ENCODE results near the gene CHADL.

Gene CHADL

DNA sequence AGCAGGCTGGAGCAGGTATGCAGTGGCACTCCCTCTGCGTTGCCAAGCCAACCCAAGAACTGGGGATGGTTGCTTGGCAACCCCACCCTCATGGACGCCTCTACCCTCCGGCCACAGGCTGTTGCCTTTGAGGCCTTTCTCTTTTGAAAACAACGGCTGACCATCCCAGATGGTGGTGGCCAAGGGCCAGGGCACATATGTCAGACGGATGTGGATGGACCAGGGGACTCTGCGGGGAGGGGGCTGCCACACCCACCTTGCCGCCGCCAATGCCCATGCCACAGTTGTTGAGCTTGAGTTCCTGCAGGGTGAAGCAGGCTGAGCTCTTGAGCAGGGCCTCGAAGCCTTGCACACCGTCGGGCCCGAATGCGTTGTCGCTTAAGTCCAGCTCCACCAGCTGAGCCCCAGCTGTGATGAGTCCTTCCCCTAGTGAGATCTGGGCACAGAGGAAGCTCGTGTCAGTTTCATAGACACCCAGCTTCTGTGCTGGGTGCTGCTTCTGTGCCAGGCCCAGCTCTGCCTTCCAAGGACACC, 23.7 kb upstream of the CHADL start:
- TF ChIP-seq, protein P1, sequence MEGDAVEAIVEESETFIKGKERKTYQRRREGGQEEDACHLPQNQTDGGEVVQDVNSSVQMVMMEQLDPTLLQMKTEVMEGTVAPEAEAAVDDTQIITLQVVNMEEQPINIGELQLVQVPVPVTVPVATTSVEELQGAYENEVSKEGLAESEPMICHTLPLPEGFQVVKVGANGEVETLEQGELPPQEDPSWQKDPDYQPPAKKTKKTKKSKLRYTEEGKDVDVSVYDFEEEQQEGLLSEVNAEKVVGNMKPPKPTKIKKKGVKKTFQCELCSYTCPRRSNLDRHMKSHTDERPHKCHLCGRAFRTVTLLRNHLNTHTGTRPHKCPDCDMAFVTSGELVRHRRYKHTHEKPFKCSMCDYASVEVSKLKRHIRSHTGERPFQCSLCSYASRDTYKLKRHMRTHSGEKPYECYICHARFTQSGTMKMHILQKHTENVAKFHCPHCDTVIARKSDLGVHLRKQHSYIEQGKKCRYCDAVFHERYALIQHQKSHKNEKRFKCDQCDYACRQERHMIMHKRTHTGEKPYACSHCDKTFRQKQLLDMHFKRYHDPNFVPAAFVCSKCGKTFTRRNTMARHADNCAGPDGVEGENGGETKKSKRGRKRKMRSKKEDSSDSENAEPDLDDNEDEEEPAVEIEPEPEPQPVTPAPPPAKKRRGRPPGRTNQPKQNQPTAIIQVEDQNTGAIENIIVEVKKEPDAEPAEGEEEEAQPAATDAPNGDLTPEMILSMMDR (IDR thresholded peaks at IDR 0.05; ENCODE audit: low read length): no peak
- TF ChIP-seq EZH2phosphoT487 (IDR thresholded peaks at IDR 0.05; ENCODE audit: low read length) (no peak), EZH2 (optimal IDR thresholded peaks at IDR 0.05; ENCODE audit: low read depth, low read length) (no peak)
- peaks cover 15% of the 10 kb centered on the region for H3K79me2 ChIP-seq (ENCODE audit: low read length)
- H3K9ac ChIP-seq (ENCODE audit: low read length): no peak overlapping the region
- no peaks in the 10 kb centered on the region for H3K9me3 ChIP-seq (replicated peaks; ENCODE audit: insufficient read depth, low read length)
- no peak overlapping the region for H2AFZ ChIP-seq (ENCODE audit: low read length)
- H3K36me3 ChIP-seq (replicated peaks; ENCODE audit: insufficient read depth, low read length): peaks cover 24% of the 10 kb centered on the region
- H3K4me1 ChIP-seq (ENCODE audit: low read length): no peaks in the 10 kb centered on the region
- H4K20me1 ChIP-seq (ENCODE audit: insufficient read depth, low read length): no peaks in the 10 kb centered on the region
- H3F3A ChIP-seq (ENCODE audit: insufficient read depth, low read length): peaks cover 3% of the 10 kb centered on the region; the same call in 1 of the 2 replicates
- H3K27ac ChIP-seq (ENCODE audit: low read length): no peak overlapping the region
- H3K27me3 ChIP-seq (replicated peaks; ENCODE audit: insufficient read depth, low read length): no peaks in the 10 kb centered on the region
- H3K4me3 ChIP-seq (ENCODE audit: low read length): no peak overlapping the region
- DNase-seq: no peak
- H3K4me2 ChIP-seq (ENCODE audit: low read depth, low read length): no peak overlapping the region
- no peaks in the 10 kb centered on the region for H3K9me2 ChIP-seq (replicated peaks; ENCODE audit: insufficient read depth, low read length)

DNA sequence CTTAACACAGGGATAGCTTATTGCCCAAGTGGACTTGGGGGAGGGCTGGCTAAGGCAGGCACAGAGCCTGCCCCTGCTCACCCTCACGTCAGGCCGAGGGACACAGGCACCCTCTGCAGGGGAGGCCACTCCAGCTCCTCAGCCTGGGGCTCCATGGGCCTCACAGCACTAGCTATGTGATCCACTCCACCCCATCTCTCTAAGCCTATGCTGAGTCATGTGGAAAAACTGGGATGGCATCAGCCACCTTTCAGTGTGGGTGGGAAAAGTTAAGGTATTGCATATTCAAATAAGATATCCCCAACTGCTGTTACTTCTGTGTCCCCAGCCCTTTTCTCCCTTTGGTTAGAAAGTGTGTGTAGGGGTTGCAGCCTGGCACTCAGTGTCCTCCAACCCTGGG, 23.0 kb upstream of the CHADL start:
- Histone ChIP-seq H3K4me2 (ENCODE audit: low read depth, low read length) (no peak overlapping the region), H3K4me3 (ENCODE audit: low read length) (no peak overlapping the region), H4K20me1 (ENCODE audit: insufficient read depth, low read length) (no peaks in the 10 kb centered on the region), H3F3A (ENCODE audit: insufficient read depth, low read length) (peaks cover 3% of the 10 kb centered on the region; the same call in 1 of the 2 replicates), H3K4me1 (ENCODE audit: low read length) (no peaks in the 10 kb centered on the region), H3K9ac (ENCODE audit: low read length) (no peak overlapping the region), H3K9me2 (replicated peaks; ENCODE audit: insufficient read depth, low read length) (no peaks in the 10 kb centered on the region), H2AFZ (ENCODE audit: low read length) (no peak overlapping the region), H3K79me2 (ENCODE audit: low read length) (peaks cover 12% of the 10 kb centered on the region), H3K36me3 (replicated peaks; ENCODE audit: insufficient read depth, low read length) (peaks cover 20% of the 10 kb centered on the region), H3K9me3 (replicated peaks; ENCODE audit: insufficient read depth, low read length) (no peaks in the 10 kb centered on the region), H3K27ac (ENCODE audit: low read length) (no peak overlapping the region), H3K27me3 (replicated peaks; ENCODE audit: insufficient read depth, low read length) (no peaks in the 10 kb centered on the region)
- DNase-seq: no peak
- TF ChIP-seq, protein P1 (IDR thresholded peaks at IDR 0.05; ENCODE audit: low read length): no peak
- no peak for TF ChIP-seq EZH2phosphoT487 (IDR thresholded peaks at IDR 0.05; ENCODE audit: low read length)
- TF ChIP-seq EZH2 (optimal IDR thresholded peaks at IDR 0.05; ENCODE audit: low read depth, low read length): no peak

DNA sequence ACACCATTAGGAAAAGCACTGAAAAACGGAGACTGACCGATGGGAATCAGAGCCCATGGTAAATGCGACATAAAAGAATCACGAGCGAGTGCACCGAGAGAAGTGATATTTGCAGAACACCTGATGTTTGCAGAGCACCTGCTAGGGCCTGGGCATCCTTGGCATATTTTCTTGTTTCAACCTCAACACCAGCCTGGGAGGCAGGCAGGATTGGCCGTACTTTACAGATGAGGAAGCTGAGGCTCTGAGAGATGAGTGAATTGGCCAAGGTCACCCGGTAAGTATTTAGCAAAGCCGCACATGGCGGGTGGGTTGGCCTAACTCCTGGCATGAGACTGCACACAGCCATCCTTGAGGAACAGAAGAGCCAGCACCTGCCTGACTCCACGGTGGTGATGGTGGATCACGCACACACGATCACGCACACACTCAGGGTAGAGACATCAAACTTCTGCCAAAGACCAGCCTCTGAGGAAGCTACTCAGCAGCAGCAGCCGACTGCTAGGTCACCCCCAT, 21.6 kb upstream of the CHADL start:
- DNase-seq: no peak
- Histone ChIP-seq H3K27me3 (replicated peaks; ENCODE audit: insufficient read depth, low read length) (no peaks in the 10 kb centered on the region), H2AFZ (ENCODE audit: low read length) (no peak overlapping the region), H4K20me1 (ENCODE audit: insufficient read depth, low read length) (no peaks in the 10 kb centered on the region), H3K9ac (ENCODE audit: low read length) (no peak overlapping the region), H3K9me2 (replicated peaks; ENCODE audit: insufficient read depth, low read length) (no peaks in the 10 kb centered on the region), H3F3A (ENCODE audit: insufficient read depth, low read length) (peaks cover 3% of the 10 kb centered on the region; the same call in 1 of the 2 replicates), H3K9me3 (replicated peaks; ENCODE audit: insufficient read depth, low read length) (no peaks in the 10 kb centered on the region), H3K27ac (ENCODE audit: low read length) (no peak overlapping the region), H3K4me1 (ENCODE audit: low read length) (no peaks in the 10 kb centered on the region), H3K4me3 (ENCODE audit: low read length) (no peak overlapping the region), H3K4me2 (ENCODE audit: low read depth, low read length) (no peak overlapping the region), H3K79me2 (ENCODE audit: low read length) (peaks cover 6% of the 10 kb centered on the region; the same call in 1 of the 2 replicates), H3K36me3 (replicated peaks; ENCODE audit: insufficient read depth, low read length) (peaks cover 11% of the 10 kb centered on the region)
- TF ChIP-seq, protein P1 (IDR thresholded peaks at IDR 0.05; ENCODE audit: low read length): no peak
- TF ChIP-seq EZH2phosphoT487 (IDR thresholded peaks at IDR 0.05; ENCODE audit: low read length) (no peak), EZH2 (optimal IDR thresholded peaks at IDR 0.05; ENCODE audit: low read depth, low read length) (no peak)
